Liver (tissue), 9 donors: ENCODE data around the gene CSTF2T. TPM values are rescaled to one million over a fixed set of nuclear protein-coding genes. Genes with fewer than 3 reads are reported as not detected.

Experiments used
- DNase-seq: peaks from one replicate; pipeline ENCODE4 v3.0.0-alpha.2; 2017; ENCODE audit warnings: low spot score
- H3K27ac ChIP-seq, 2 donors: one replicate each; pipeline ENCODE4 v1.7.0; 2013; ENCODE audit warnings: inconsistent platforms in 2 of 2, low read length in 2 of 2, control low read depth in 1 of 2, low read depth in 1 of 2, mild to moderate bottlenecking in 1 of 2
- H3K27me3 ChIP-seq, 4 donors: one replicate each; pipeline versions ENCODE4 v1.6.1 to v1.7.0; 2013; ENCODE audit warnings: low read length in 3 of 4, inconsistent platforms in 1 of 4, mild to moderate bottlenecking in 1 of 4, moderate library complexity in 1 of 4; ENCODE audit not compliant: control insufficient read depth in 4 of 4, insufficient read depth in 4 of 4
- H3K36me3 ChIP-seq, 4 donors: one replicate each; pipeline versions ENCODE4 v1.6.1 to v1.7.0; 2013; ENCODE audit warnings: low read length in 3 of 4, mild to moderate bottlenecking in 3 of 4, low read depth in 1 of 4, moderate library complexity in 1 of 4; ENCODE audit not compliant: control insufficient read depth in 4 of 4, insufficient read depth in 3 of 4
- H3K4me1 ChIP-seq, 4 donors: one replicate each; pipeline versions ENCODE4 v1.6.1 to v1.7.0; 2013; ENCODE audit warnings: low read length in 3 of 4, mild to moderate bottlenecking in 3 of 4, moderate library complexity in 1 of 4; ENCODE audit not compliant: control insufficient read depth in 4 of 4, insufficient read depth in 4 of 4
- H3K4me3 ChIP-seq, 3 donors: one replicate each; pipeline versions ENCODE4 v1.6.1 to v1.7.0; 2013; ENCODE audit warnings: low read length in 3 of 3, control low read depth in 1 of 3, low read depth in 1 of 3, mild to moderate bottlenecking in 1 of 3
- H3K9ac ChIP-seq, 2 donors: one replicate each; pipeline ENCODE4 v1.7.0; 2013; ENCODE audit warnings: low read length in 2 of 2, mild to moderate bottlenecking in 2 of 2, moderate library complexity in 2 of 2, control low read depth in 1 of 2, low read depth in 1 of 2
- H3K9me3 ChIP-seq, 4 donors: one replicate each; pipeline versions ENCODE4 v1.6.1 to v1.7.0; 2013; ENCODE audit warnings: low read length in 3 of 4; ENCODE audit not compliant: control insufficient read depth in 4 of 4
- ATF3 ChIP-seq: IDR thresholded peaks from 2 replicates; pipeline ENCODE4 v1.6.1; 2016; ENCODE audit warnings: antibody characterized with exemption
- CTCF ChIP-seq: fragments of 150-350 bp; IDR thresholded peaks from 2 replicates; pipeline ENCODE4 v1.5.1; 2017; ENCODE audit warnings: improper control_type of control experiment, low read depth, low read length; ENCODE audit not compliant: missing input control
- EGR1 ChIP-seq, 2 donors: IDR thresholded peaks; 2 replicates each; pipeline ENCODE4 v1.6.1; 2016 to 2018; ENCODE audit warnings: antibody characterized with exemption in 2 of 2, low read depth in 2 of 2
- FOXA2 ChIP-seq: IDR thresholded peaks from 2 replicates; pipeline ENCODE4 v1.6.1; 2016; ENCODE audit warnings: antibody characterized with exemption
- GABPA ChIP-seq, 2 donors: IDR thresholded peaks in 1 of 2; conservative IDR thresholded peaks in 1 of 2; 2 replicates each; pipeline ENCODE4 v1.6.1; 2016; ENCODE audit warnings: antibody characterized with exemption in 2 of 2, mild to moderate bottlenecking in 1 of 2, moderate library complexity in 1 of 2
- HNF4A ChIP-seq, 2 donors: conservative IDR thresholded peaks; 2 replicates each; pipeline ENCODE4 v1.6.1; 2016; ENCODE audit warnings: antibody characterized with exemption in 2 of 2, mild to moderate bottlenecking in 2 of 2
- HNF4G ChIP-seq: IDR thresholded peaks from 2 replicates; pipeline ENCODE4 v1.6.1; 2016; ENCODE audit warnings: antibody characterized with exemption
- JUND ChIP-seq, 2 donors: IDR thresholded peaks; 2 replicates each; pipeline ENCODE4 v1.6.1; 2016; ENCODE audit warnings: antibody characterized with exemption in 2 of 2
- NR2F2 ChIP-seq: IDR thresholded peaks from 2 replicates; pipeline ENCODE4 v1.6.1; 2016; ENCODE audit warnings: antibody characterized with exemption
- RAD21 ChIP-seq, 2 donors: IDR thresholded peaks; 2 replicates each; pipeline ENCODE4 v1.6.1; 2016; ENCODE audit warnings: antibody characterized with exemption in 2 of 2, mild to moderate bottlenecking in 2 of 2
- REST ChIP-seq: IDR thresholded peaks from 2 replicates; pipeline ENCODE4 v1.6.1; 2016; ENCODE audit warnings: antibody characterized with exemption, mild to moderate bottlenecking
- SP1 ChIP-seq: IDR thresholded peaks from 2 replicates; pipeline ENCODE4 v1.6.1; 2018; ENCODE audit warnings: antibody characterized with exemption, mild to moderate bottlenecking
- TAF1 ChIP-seq: conservative IDR thresholded peaks from 2 replicates; pipeline ENCODE4 v1.6.1; 2016; ENCODE audit warnings: antibody characterized with exemption, mild to moderate bottlenecking
- YY1 ChIP-seq: IDR thresholded peaks from 2 replicates; pipeline ENCODE4 v1.6.1; 2016; ENCODE audit warnings: antibody characterized with exemption, mild to moderate bottlenecking
- ZBTB33 ChIP-seq: IDR thresholded peaks from 2 replicates; pipeline ENCODE4 v1.6.1; 2016; ENCODE audit warnings: antibody characterized with exemption
- WGBS: extraction: QIAGEN DNeasy Blood & Tissue Kit; methylation state at CpG from one replicate; pipeline ENCODE4 v1.1.7; 2013; 5-methylcytosine and 5-hydroxymethylcytosine counted together
- polyA plus RNA-seq, 2 donors: library from polyadenylated mRNA; stranded (reverse) in 1 of 2; unstranded in 1 of 2; fragments of 200-250 nt in 1 of 2; fragments of >200 nt in 1 of 2; fragmentation: Nextera tagmentation in 1 of 2; extraction: Ambion mirVana in 1 of 2; gene quantifications; one replicate each; pipeline versions ENCODE4 v1.2.1 to v1.2.3, GENCODE V29; 2013 to 2015
- total RNA-seq, 2 donors: library from RNA; depleted of rRNA; stranded (reverse); fragments of >200 nt; gene quantifications; one replicate each; pipeline ENCODE4 v1.2.3, GENCODE V29; 2014
- donor health status: healthy.
- donor health status: healthy.
- donor health status: healthy.
- donor health status: healthy.
- donor health status: healthy.

CSTF2T gene
- total and polyA plus RNA-seq, 4 donors = 2.7 to 14.2 (median 9.4) TPM

GRCh38 chr10:51707821-51708424 lies 8.5 kb upstream of the CSTF2T start:
- TF ChIP-seq FOXA2 = no peak
- TF ChIP-seq NR2F2 = no peak
- no peak for TF ChIP-seq CTCF
- no peak for TF ChIP-seq TAF1
- TF ChIP-seq RAD21 (IDR thresholded peaks at IDR 0.05) = no peak
- TF ChIP-seq JUND (IDR thresholded peaks at IDR 0.05) = no peak
- no peak for TF ChIP-seq REST
- TF ChIP-seq ZBTB33 = no peak
- no peak for TF ChIP-seq HNF4G
- no peak for TF ChIP-seq HNF4A (conservative IDR thresholded peaks at IDR 0.05)
- no peak for TF ChIP-seq EGR1 (IDR thresholded peaks at IDR 0.05; ENCODE audit: low read depth in 2 of 2)
- no peak for TF ChIP-seq ATF3
- no peak for TF ChIP-seq SP1
- Histone ChIP-seq H3K27me3 (no peaks in the 10 kb centered on the region), H3K9ac (no peak overlapping the region), H3K4me1 (no peaks in the 10 kb centered on the region), H3K9me3 (no peaks in the 10 kb centered on the region), H3K36me3 (no peaks in the 10 kb centered on the region), H3K27ac (no peak overlapping the region), H3K4me3 (no peak overlapping the region)
- no peak for DNase-seq
- 80% methylated on average over 5 of the region's 5 CpGs for WGBS

- Histone ChIP-seq H3K9ac (no peak overlapping the region), H3K4me1 (no peaks in the 10 kb centered on the region), H3K27ac (no peak overlapping the region), H3K27me3 (no peaks in the 10 kb centered on the region), H3K9me3 (no peaks in the 10 kb centered on the region), H3K36me3 (no peaks in the 10 kb centered on the region), H3K4me3 (no peak overlapping the region)
- TF ChIP-seq TAF1 (no peak), GABPA (IDR thresholded peaks at IDR 0.05 in 1 of 2, conservative IDR thresholded peaks at IDR 0.05 in 1 of 2) (no peak), ATF3 (no peak), YY1 (no peak), CTCF (no peak)
- WGBS = 82% methylated on average over 6 of the region's 6 CpGs
- no peak for DNase-seq
Observed at GRCh38 chr10:51707392-51707791, 8.0 kb upstream of the CSTF2T start.
